Measurements from ENCODE around the gene POLH. TPM values are rescaled to one million over a fixed set of nuclear protein-coding genes. Genes with fewer than 3 reads are reported as not detected.

Gene POLH
- total RNA-seq, 1 experiment from 2014 or later: 21.0 TPM

DNA sequence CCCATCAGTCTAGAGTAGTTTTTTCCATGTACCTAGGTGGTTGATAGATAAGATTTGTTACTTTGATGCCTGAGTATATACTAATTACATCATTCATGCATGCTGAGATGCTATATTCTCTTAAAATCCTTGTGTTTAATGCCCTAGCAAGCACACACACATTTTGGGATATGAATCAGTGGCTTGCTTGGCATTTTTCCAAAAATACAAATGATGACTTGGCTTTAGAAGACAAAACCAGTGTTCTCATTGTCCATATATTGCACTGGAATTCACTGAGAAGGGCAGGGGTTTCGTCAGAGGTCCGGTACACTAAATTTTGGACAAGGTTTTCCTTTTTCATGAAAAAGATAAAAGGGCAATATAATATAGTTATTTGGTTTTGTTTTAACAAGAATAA is 28.2 kb downstream of the POLH start:
- no peak overlapping the region for H2AFZ ChIP-seq
- DNase-seq: no peak
- no peaks in the 10 kb centered on the region for H3K9me2 ChIP-seq (ENCODE audit: insufficient read depth)
- no peaks in the 10 kb centered on the region for H3K36me3 ChIP-seq (ENCODE audit: low read depth)
- no peak overlapping the region for H3K4me2 ChIP-seq
- CTCF ChIA-PET: no interaction called here
- no peaks in the 10 kb centered on the region for H4K20me1 ChIP-seq (ENCODE audit: insufficient read depth)
- H3K4me1 ChIP-seq (replicated peaks; ENCODE audit: insufficient read depth): no peaks in the 10 kb centered on the region
- H3K4me3 ChIP-seq: no peak overlapping the region
- POLR2A ChIA-PET (ENCODE audit: unreplicated experiment): no interaction called here
- no peaks in the 10 kb centered on the region for H3K9me3 ChIP-seq (ENCODE audit: insufficient read depth, low read depth)
- BruUV-seq (replicated peaks): no TSS peak
- TF ChIP-seq, protein P1, sequence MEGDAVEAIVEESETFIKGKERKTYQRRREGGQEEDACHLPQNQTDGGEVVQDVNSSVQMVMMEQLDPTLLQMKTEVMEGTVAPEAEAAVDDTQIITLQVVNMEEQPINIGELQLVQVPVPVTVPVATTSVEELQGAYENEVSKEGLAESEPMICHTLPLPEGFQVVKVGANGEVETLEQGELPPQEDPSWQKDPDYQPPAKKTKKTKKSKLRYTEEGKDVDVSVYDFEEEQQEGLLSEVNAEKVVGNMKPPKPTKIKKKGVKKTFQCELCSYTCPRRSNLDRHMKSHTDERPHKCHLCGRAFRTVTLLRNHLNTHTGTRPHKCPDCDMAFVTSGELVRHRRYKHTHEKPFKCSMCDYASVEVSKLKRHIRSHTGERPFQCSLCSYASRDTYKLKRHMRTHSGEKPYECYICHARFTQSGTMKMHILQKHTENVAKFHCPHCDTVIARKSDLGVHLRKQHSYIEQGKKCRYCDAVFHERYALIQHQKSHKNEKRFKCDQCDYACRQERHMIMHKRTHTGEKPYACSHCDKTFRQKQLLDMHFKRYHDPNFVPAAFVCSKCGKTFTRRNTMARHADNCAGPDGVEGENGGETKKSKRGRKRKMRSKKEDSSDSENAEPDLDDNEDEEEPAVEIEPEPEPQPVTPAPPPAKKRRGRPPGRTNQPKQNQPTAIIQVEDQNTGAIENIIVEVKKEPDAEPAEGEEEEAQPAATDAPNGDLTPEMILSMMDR (conservative IDR thresholded peaks at IDR 0.05): no peak
- no peak for TF ChIP-seq EZH2 (IDR thresholded peaks at IDR 0.05; ENCODE audit: low read depth)
- no peak overlapping the region for H3K27ac ChIP-seq
- H3K27me3 ChIP-seq (ENCODE audit: insufficient read depth, low read depth): no peaks in the 10 kb centered on the region
- H3F3A ChIP-seq (ENCODE audit: insufficient read depth, low read depth): peaks cover 29% of the 10 kb centered on the region; the same call in 1 of the 2 replicates
- intact Hi-C loops (cut with micrococcal nuclease; ENCODE audit: unreplicated experiment): no loop called here
- H3K79me2 ChIP-seq (ENCODE audit: low read depth): no peaks in the 10 kb centered on the region

DNA sequence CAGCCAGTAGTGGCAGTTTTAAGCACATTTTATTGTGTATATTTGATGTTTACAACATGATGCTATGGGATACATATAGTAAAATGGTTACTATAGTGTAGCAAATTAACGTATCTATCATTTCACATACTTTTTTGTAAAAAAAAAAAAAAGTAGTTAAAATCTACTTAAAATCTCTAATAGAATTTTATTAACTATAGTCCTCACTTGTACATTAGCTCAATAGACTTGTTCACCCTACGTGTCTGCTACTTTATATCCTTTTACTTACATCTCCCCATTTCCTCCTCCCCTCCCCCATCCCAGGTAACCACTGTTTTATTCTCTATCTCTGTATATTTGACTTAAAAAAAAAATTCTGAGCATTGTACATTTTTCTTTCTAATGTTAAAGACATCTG is 30.0 kb downstream of the POLH start:
- intact Hi-C loops (cut with micrococcal nuclease; ENCODE audit: unreplicated experiment): no loop called here
- BruUV-seq (replicated peaks): no TSS peak
- CTCF ChIA-PET: no interaction called here

DNA sequence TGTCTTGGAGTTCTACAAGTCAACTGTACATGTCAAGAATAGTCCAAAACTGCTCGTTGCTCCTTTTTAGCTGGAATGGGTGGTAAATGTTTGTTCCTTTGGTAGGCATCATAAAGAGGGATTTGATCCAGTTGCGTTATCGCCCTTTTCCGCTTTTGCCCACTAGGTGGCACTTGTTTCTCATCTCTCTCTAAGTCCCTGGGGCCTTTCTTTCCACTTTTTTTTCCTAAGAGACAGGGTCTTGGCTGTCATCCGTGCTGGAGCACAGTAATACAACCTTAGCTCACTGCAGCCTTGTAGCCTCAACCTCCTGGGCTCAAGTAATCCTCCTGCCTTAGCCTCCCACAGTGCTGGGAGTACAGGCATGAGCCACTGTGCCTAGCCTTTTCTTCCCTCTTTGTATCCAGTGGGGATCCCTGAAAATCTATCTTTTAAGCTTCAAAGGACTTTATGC is 32.4 kb downstream of the POLH start:
- Histone ChIP-seq H4K20me1 (ENCODE audit: insufficient read depth) (no peaks in the 10 kb centered on the region), H3K27me3 (ENCODE audit: insufficient read depth, low read depth) (no peaks in the 10 kb centered on the region), H3K9me2 (ENCODE audit: insufficient read depth) (no peaks in the 10 kb centered on the region), H3K27ac (no peak overlapping the region), H3K4me1 (replicated peaks; ENCODE audit: insufficient read depth) (no peaks in the 10 kb centered on the region), H2AFZ (no peak overlapping the region), H3K79me2 (ENCODE audit: low read depth) (no peaks in the 10 kb centered on the region), H3K4me3 (no peak overlapping the region), H3K4me2 (no peak overlapping the region), H3K9me3 (ENCODE audit: insufficient read depth, low read depth) (no peaks in the 10 kb centered on the region), H3K36me3 (ENCODE audit: low read depth) (peaks cover 7% of the 10 kb centered on the region; the same call in 1 of the 2 replicates), H3F3A (ENCODE audit: insufficient read depth, low read depth) (peaks cover 53% of the 10 kb centered on the region; the same call in 1 of the 2 replicates)
- no peak for TF ChIP-seq EZH2 (IDR thresholded peaks at IDR 0.05; ENCODE audit: low read depth)
- TF ChIP-seq, protein P1 (conservative IDR thresholded peaks at IDR 0.05): peak; percentile 85
- no TSS peak for BruUV-seq (replicated peaks)
- POLR2A ChIA-PET (ENCODE audit: unreplicated experiment): interaction anchor here (0.6 kb wide), 1 partner anchor 471 kb away, joined by 3 read pairs; no protein-coding TSS in a partner anchor
- intact Hi-C loops (cut with micrococcal nuclease; ENCODE audit: unreplicated experiment): loop anchor here (1.0 to 2.0 kb wide), 3 partner anchors 56 to 471 kb away; no protein-coding TSS in a partner anchor
- peak; percentile 60 to 63 for DNase-seq
- CTCF ChIA-PET: interaction anchor here (0.5 to 1.2 kb wide), 4 partner anchors 9 to 629 kb away, joined by 3 to 4 read pairs (median 4); no protein-coding TSS in a partner anchor

More for the DNA sequence above, 30.0 kb downstream of the POLH start:
- POLR2A ChIA-PET (ENCODE audit: unreplicated experiment): no interaction called here
- H3K4me3 ChIP-seq: no peak overlapping the region
- no peaks in the 10 kb centered on the region for H3K9me2 ChIP-seq (ENCODE audit: insufficient read depth)
- H3K9me3 ChIP-seq (ENCODE audit: insufficient read depth, low read depth): no peaks in the 10 kb centered on the region
- H3K27me3 ChIP-seq (ENCODE audit: insufficient read depth, low read depth): no peaks in the 10 kb centered on the region
- no peaks in the 10 kb centered on the region for H3K4me1 ChIP-seq (replicated peaks; ENCODE audit: insufficient read depth)
- no peaks in the 10 kb centered on the region for H4K20me1 ChIP-seq (ENCODE audit: insufficient read depth)
- no peak overlapping the region for H3K27ac ChIP-seq
- no peaks in the 10 kb centered on the region for H3K79me2 ChIP-seq (ENCODE audit: low read depth)
- peaks cover 3% of the 10 kb centered on the region; the same call in 1 of the 2 replicates for H3K36me3 ChIP-seq (ENCODE audit: low read depth)
- peaks cover 40% of the 10 kb centered on the region; the same call in 1 of the 2 replicates for H3F3A ChIP-seq (ENCODE audit: insufficient read depth, low read depth)
- TF ChIP-seq, protein P1 (conservative IDR thresholded peaks at IDR 0.05): no peak
- TF ChIP-seq EZH2 (IDR thresholded peaks at IDR 0.05; ENCODE audit: low read depth): no peak
- no peak overlapping the region for H3K4me2 ChIP-seq
- no peak for DNase-seq
- no peak overlapping the region for H2AFZ ChIP-seq
